HEK293 (cell line): ENCODE results near the gene UBE2Q1.

ENCODE experiments used
- CTCF ChIA-PET: fragments of 350-600 bp; formaldehyde crosslinking; extraction: SDS; loops from one replicate; lab custom pipeline; 2021; ENCODE audit warnings: antibody characterized with exemption; lab: Yijun Ruan, JAX
- POLR2A ChIA-PET: fragments of 300-600 bp; formaldehyde crosslinking; extraction: SDS; loops from one replicate; lab custom pipeline; 2020; ENCODE audit warnings: antibody characterized with exemption, inconsistent platforms; lab: Yijun Ruan, JAX
- H3K27ac ChIP-seq: fragments of 200-500 bp; sonication (Bioruptor generic); 2 replicates; pipeline ENCODE4 v1.5.1; 2014; ENCODE audit warnings: low read depth, low read length, control low read depth, inconsistent platforms; ENCODE audit errors: extremely low read depth
- H3K36me3 ChIP-seq, 2 experiments: fragments of 200-500 bp in 1 of 2; sonication (Bioruptor generic) in 1 of 2; 1 replicate in 1 of 2; 2 replicates in 1 of 2; pipeline ENCODE4 v1.5.1; 2014 to 2017; ENCODE audit warnings: inconsistent platforms in 2 of 2, low read length in 2 of 2; ENCODE audit not compliant: control insufficient read depth in 2 of 2, insufficient read depth in 1 of 2
- H3K4me1 ChIP-seq: fragments of 200-500 bp; sonication (Bioruptor generic); 2 replicates; pipeline ENCODE4 v1.5.1; 2014; ENCODE audit warnings: mild to moderate bottlenecking, low read length, inconsistent platforms; ENCODE audit not compliant: control insufficient read depth, insufficient read depth
- H3K4me3 ChIP-seq: 2 replicates; pipeline ENCODE4 v1.5.1; 2011; ENCODE audit warnings: low read depth, mild to moderate bottlenecking, control low read depth, low read length, moderate library complexity
- H3K9me3 ChIP-seq: fragments of 200-500 bp; sonication (Bioruptor generic); 2 replicates; pipeline ENCODE4 v1.5.1; 2014; ENCODE audit warnings: low read depth, low read length, inconsistent platforms; ENCODE audit not compliant: control insufficient read depth, insufficient read depth
- GLI2 ChIP-seq: fragments of 450-650 bp; formaldehyde crosslinking; IDR thresholded peaks from 2 replicates; pipeline ENCODE4; 2017; ENCODE audit warnings: missing biosample characterization, missing genetic modification characterization, low read depth, borderline replicate concordance
- KLF16 ChIP-seq: fragments of 450-650 bp; formaldehyde crosslinking; IDR thresholded peaks from 2 replicates; pipeline ENCODE4 v1.5.1; 2017; ENCODE audit warnings: missing biosample characterization, missing genetic modification characterization
- MEIS1 ChIP-seq: sonication (generic); formaldehyde crosslinking; IDR thresholded peaks from 2 replicates; pipeline ENCODE4 v1.8.1; 2022; ENCODE audit warnings: missing genetic modification reagents, mild to moderate bottlenecking, borderline replicate concordance
- YY1 ChIP-seq: fragments of 450-650 bp; formaldehyde crosslinking; IDR thresholded peaks from 2 replicates; pipeline ENCODE4 v1.5.1; 2018; ENCODE audit warnings: missing biosample characterization, missing genetic modification characterization
- ZBTB17 ChIP-seq: fragments of 450-650 bp; formaldehyde crosslinking; IDR thresholded peaks from 2 replicates; pipeline ENCODE4 v1.5.1; 2016; ENCODE audit warnings: missing biosample characterization, missing genetic modification characterization
- ZIC2 ChIP-seq: fragments of 450-650 bp; formaldehyde crosslinking; IDR thresholded peaks from 2 replicates; pipeline ENCODE4 v1.5.1; 2016; ENCODE audit warnings: missing biosample characterization, missing genetic modification characterization
- ZNF112 ChIP-seq: fragments of 450-650 bp; formaldehyde crosslinking; IDR thresholded peaks from 2 replicates; pipeline ENCODE4 v1.5.0; 2017; ENCODE audit warnings: missing biosample characterization, missing genetic modification characterization
- ZNF138 ChIP-seq: fragments of 450-650 bp; formaldehyde crosslinking; IDR thresholded peaks from 2 replicates; pipeline ENCODE4 v1.5.1; 2016; ENCODE audit warnings: missing biosample characterization, missing genetic modification characterization, borderline replicate concordance
- ZNF140 ChIP-seq: fragments of 450-650 bp; formaldehyde crosslinking; IDR thresholded peaks from 2 replicates; pipeline ENCODE4 v1.5.1; 2016; ENCODE audit warnings: missing biosample characterization, missing genetic modification characterization
- ZNF155 ChIP-seq: fragments of 450-650 bp; formaldehyde crosslinking; IDR thresholded peaks from 2 replicates; pipeline ENCODE4 v1.5.1; 2016; ENCODE audit warnings: missing biosample characterization, missing genetic modification characterization
- ZNF16 ChIP-seq: fragments of 450-650 bp; formaldehyde crosslinking; IDR thresholded peaks from 2 replicates; pipeline ENCODE4 v1.5.1; 2016; ENCODE audit warnings: low read depth, missing biosample characterization, missing genetic modification characterization
- ZNF175 ChIP-seq: fragments of 450-650 bp; formaldehyde crosslinking; IDR thresholded peaks from 2 replicates; pipeline ENCODE4 v1.5.1; 2016; ENCODE audit warnings: missing biosample characterization, missing genetic modification characterization
- ZNF184 ChIP-seq: fragments of 450-650 bp; IDR thresholded peaks from 2 replicates; pipeline ENCODE4 v1.5.1; 2018; ENCODE audit warnings: missing biosample characterization, mild to moderate bottlenecking, missing genetic modification characterization
- ZNF214 ChIP-seq: fragments of 450-650 bp; formaldehyde crosslinking; IDR thresholded peaks from 2 replicates; pipeline ENCODE4 v1.5.1; 2017; ENCODE audit warnings: missing biosample characterization, mild to moderate bottlenecking, missing genetic modification characterization, borderline replicate concordance
- ZNF221 ChIP-seq: fragments of 450-650 bp; formaldehyde crosslinking; IDR thresholded peaks from 2 replicates; pipeline ENCODE4 v1.5.1; 2017; ENCODE audit warnings: missing biosample characterization, missing genetic modification characterization, borderline replicate concordance
- ZNF239 ChIP-seq: fragments of 450-650 bp; formaldehyde crosslinking; IDR thresholded peaks from 2 replicates; pipeline ENCODE4 v1.5.1; 2016; ENCODE audit warnings: missing biosample characterization, missing genetic modification characterization
- ZNF24 ChIP-seq: fragments of 450-650 bp; formaldehyde crosslinking; IDR thresholded peaks from 2 replicates; pipeline ENCODE4 v1.5.1; 2016; ENCODE audit warnings: missing biosample characterization, missing genetic modification characterization
- ZNF266 ChIP-seq: fragments of 450-650 bp; formaldehyde crosslinking; IDR thresholded peaks from 2 replicates; pipeline ENCODE4 v1.5.1; 2016; ENCODE audit warnings: missing biosample characterization, missing genetic modification characterization, low read depth
- ZNF311 ChIP-seq: fragments of 450-650 bp; formaldehyde crosslinking; IDR thresholded peaks from 2 replicates; pipeline ENCODE4 v1.5.1; 2017; ENCODE audit warnings: missing biosample characterization, missing genetic modification characterization, borderline replicate concordance
- ZNF354C ChIP-seq: fragments of 450-650 bp; formaldehyde crosslinking; IDR thresholded peaks from 2 replicates; pipeline ENCODE4 v1.5.1; 2016; ENCODE audit warnings: missing biosample characterization, missing genetic modification characterization, low read depth, borderline replicate concordance
- ZNF394 ChIP-seq: fragments of 450-650 bp; formaldehyde crosslinking; IDR thresholded peaks from 2 replicates; pipeline ENCODE4 v1.5.1; 2016; ENCODE audit warnings: missing biosample characterization, missing genetic modification characterization, mild to moderate bottlenecking, moderate library complexity, borderline replicate concordance
- ZNF48 ChIP-seq: fragments of 450-650 bp; formaldehyde crosslinking; IDR thresholded peaks from 2 replicates; pipeline ENCODE4 v1.5.1; 2016; ENCODE audit warnings: missing biosample characterization, missing genetic modification characterization
- ZNF555 ChIP-seq: fragments of 450-650 bp; formaldehyde crosslinking; conservative IDR thresholded peaks from 2 replicates; pipeline ENCODE4 v1.5.1; 2017; ENCODE audit warnings: missing biosample characterization, mild to moderate bottlenecking, missing genetic modification characterization, inconsistent platforms
- ZNF561 ChIP-seq: fragments of 450-650 bp; IDR thresholded peaks from 2 replicates; pipeline ENCODE4 v1.5.1; 2018; ENCODE audit warnings: missing biosample characterization, missing genetic modification characterization, borderline replicate concordance
- ZNF585B ChIP-seq: fragments of 450-650 bp; formaldehyde crosslinking; IDR thresholded peaks from 2 replicates; pipeline ENCODE4 v1.5.1; 2016; ENCODE audit warnings: missing biosample characterization, missing genetic modification characterization
- ZNF600 ChIP-seq: fragments of 450-650 bp; formaldehyde crosslinking; IDR thresholded peaks from 2 replicates; pipeline ENCODE4 v1.5.1; 2016; ENCODE audit warnings: missing biosample characterization, missing genetic modification characterization
- ZNF626 ChIP-seq: fragments of 450-650 bp; sonication (Bioruptor Pico); formaldehyde crosslinking; IDR thresholded peaks from 2 replicates; pipeline ENCODE4 v1.5.1; 2018; ENCODE audit warnings: missing biosample characterization, missing genetic modification characterization, inconsistent platforms
- ZNF660 ChIP-seq: fragments of 450-650 bp; IDR thresholded peaks from 2 replicates; pipeline ENCODE4 v1.5.1; 2018; ENCODE audit warnings: missing biosample characterization, mild to moderate bottlenecking, missing genetic modification characterization
- ZNF785 ChIP-seq: fragments of 450-650 bp; formaldehyde crosslinking; IDR thresholded peaks from 2 replicates; pipeline ENCODE4 v1.5.1; 2016; ENCODE audit warnings: missing biosample characterization, missing genetic modification characterization
- ZNF843 ChIP-seq: fragments of 450-650 bp; formaldehyde crosslinking; IDR thresholded peaks from 2 replicates; pipeline ENCODE4 v1.5.1; 2016; ENCODE audit warnings: missing biosample characterization, missing genetic modification characterization
- TF ChIP-seq, protein P1 (sequence below): fragments of 450-650 bp; formaldehyde crosslinking; IDR thresholded peaks from 2 replicates; pipeline ENCODE4 v1.5.1; 2017; ENCODE audit warnings: missing biosample characterization, missing genetic modification characterization
- TF ChIP-seq, protein P2 (sequence below): fragments of 450-650 bp; formaldehyde crosslinking; IDR thresholded peaks from 2 replicates; pipeline ENCODE4 v1.5.1; 2016; ENCODE audit warnings: missing biosample characterization, missing genetic modification characterization
- TF ChIP-seq, protein P3 (sequence below): fragments of 450-650 bp; formaldehyde crosslinking; IDR thresholded peaks from 2 replicates; pipeline ENCODE4 v1.5.1; 2016; ENCODE audit warnings: missing biosample characterization, missing genetic modification characterization

Gene UBE2Q1

DNA sequence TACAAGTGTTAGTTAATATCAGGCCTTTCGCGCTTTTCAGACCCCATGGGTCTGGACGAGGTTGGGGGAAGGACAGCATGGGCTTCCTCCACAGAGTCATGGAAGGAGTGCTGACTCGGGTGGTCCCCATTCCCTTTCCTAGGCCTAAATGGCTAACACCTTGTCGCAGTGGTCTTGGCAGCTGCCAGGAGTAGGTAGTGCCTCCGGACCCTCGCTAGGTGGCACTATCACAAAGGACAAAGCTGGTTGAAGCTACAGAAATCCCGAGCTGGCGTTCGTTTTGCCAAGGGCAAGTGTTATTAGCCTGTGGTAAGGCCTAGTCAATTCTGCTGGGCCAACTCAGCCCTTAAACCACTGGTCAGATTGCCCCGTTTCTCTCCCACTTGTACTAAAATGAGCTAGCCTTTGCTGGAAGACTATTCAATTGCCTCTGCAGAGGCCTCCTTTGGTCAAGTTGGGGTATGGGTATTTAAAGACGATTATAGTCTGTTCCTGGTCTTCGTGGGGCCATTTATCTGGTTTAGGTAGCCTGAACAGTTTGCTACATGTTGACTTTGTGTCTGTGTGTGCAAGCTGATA is 1.1 kb upstream of the UBE2Q1 start (continued):
- 0 out of 2 replicates have a peak, but pooled peaks have one; percentile 1 for TF ChIP-seq YY1
- no peak for TF ChIP-seq ZNF16 (tag by site-specific recombination)
- TF ChIP-seq ZNF561 (tag by site-specific recombination): no peak
- TF ChIP-seq ZNF394: no peak
- TF ChIP-seq ZNF138 (tag by site-specific recombination): no peak
- TF ChIP-seq ZBTB17 (tag by site-specific recombination): 0 out of 2 replicates have a peak, but pooled peaks have one; percentile 29
- no peak for TF ChIP-seq ZNF112 (tag by site-specific recombination)
- no peak for TF ChIP-seq ZNF785 (tag by site-specific recombination)

DNA sequence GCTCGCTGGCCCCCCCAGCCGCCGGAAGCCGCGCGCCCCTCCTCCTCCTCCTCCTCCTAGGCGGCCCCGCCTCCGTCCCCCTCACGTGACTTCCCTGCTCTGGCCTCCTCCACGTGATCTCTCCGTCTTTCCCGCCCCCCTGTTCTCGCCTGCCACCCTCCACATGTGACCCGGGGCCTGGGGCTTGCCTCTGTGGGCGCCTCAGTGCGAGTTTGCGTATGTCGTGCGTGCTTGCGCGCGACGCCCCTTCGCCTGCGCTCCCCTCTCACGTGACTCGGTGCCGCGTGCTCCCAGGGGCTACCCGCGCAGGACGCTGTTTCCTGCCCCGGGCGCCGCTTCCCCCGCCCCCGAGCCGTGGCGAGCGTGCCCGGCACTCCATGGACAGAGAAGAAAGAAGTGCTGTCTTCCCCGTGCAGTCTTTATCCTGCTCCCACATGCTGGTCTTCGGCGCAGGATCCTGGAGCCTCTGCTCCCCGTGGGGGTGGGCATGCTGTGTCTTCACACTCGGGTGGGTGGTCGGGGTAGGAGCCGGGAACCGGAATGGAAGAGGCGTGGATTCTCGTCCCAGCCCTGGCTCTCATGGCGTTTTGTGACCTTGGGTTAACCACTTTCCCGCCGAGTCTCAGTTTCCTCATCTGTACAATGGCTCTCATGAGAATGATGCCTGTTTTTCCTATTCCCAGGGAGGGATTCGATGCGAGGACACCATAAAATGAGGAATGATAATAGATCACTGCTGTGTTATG is 431 bp upstream of the UBE2Q1 start:
- Histone ChIP-seq H3K9me3 (no peaks in the 10 kb centered on the region), H3K27ac (peak overlapping the region; percentile 73), H3K4me1 (no peaks in the 10 kb centered on the region), H3K4me3 (peak overlapping the region; percentile 81), H3K36me3 (peaks cover 0 to 26% of the 10 kb centered on the region in 2 experiments; a peak in 1 of 3 replicates)
- POLR2A ChIA-PET: interaction anchor here (0.5 to 1.0 kb wide), 4 partner anchors 9 to 479 kb away, joined by 3 to 7 read pairs (median 4); partner anchors contain the start of gene CHRNB2
- CTCF ChIA-PET: interaction anchor here (0.7 to 2.3 kb wide), 36 partner anchors 10 to 533 kb away, joined by 3 to 35 read pairs (median 4); partner anchors contain the start of gene KCNN3
- TF ChIP-seq, protein P1, sequence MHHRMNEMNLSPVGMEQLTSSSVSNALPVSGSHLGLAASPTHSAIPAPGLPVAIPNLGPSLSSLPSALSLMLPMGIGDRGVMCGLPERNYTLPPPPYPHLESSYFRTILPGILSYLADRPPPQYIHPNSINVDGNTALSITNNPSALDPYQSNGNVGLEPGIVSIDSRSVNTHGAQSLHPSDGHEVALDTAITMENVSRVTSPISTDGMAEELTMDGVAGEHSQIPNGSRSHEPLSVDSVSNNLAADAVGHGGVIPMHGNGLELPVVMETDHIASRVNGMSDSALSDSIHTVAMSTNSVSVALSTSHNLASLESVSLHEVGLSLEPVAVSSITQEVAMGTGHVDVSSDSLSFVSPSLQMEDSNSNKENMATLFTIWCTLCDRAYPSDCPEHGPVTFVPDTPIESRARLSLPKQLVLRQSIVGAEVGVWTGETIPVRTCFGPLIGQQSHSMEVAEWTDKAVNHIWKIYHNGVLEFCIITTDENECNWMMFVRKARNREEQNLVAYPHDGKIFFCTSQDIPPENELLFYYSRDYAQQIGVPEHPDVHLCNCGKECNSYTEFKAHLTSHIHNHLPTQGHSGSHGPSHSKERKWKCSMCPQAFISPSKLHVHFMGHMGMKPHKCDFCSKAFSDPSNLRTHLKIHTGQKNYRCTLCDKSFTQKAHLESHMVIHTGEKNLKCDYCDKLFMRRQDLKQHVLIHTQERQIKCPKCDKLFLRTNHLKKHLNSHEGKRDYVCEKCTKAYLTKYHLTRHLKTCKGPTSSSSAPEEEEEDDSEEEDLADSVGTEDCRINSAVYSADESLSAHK (tag by site-specific recombination): peak; percentile 84
- TF ChIP-seq ZNF214 (tag by site-specific recombination) (no peak), ZNF239 (tag by site-specific recombination) (no peak), ZNF16 (tag by site-specific recombination) (no peak), ZNF600 (tag by site-specific recombination) (peak; percentile 86), ZNF48 (tag by site-specific recombination) (no peak), GLI2 (tag by site-specific recombination) (no peak; the same call in 1 of the 2 replicates), KLF16 (tag by site-specific recombination) (peak; percentile 100), ZNF311 (tag by site-specific recombination) (no peak), ZNF843 (tag by site-specific recombination) (peak; percentile 90), ZNF626 (tag by site-specific recombination) (no peak), ZIC2 (tag by site-specific recombination) (peak; percentile 96), MEIS1 (CRISPR knock-in tag) (no peak), ZNF660 (tag by site-specific recombination) (peak; percentile 28; the same call in 1 of the 2 replicates), ZNF155 (no peak), ZNF24 (peak; percentile 99), ZNF140 (no peak), YY1 (peak; percentile 55), ZNF266 (no peak), ZNF175 (tag by site-specific recombination) (no peak), ZNF354C (tag by site-specific recombination) (no peak), ZNF221 (peak; percentile 52; the same call in 1 of the 2 replicates), ZNF555 (tag by site-specific recombination) (no peak), ZNF585B (tag by site-specific recombination) (no peak), ZNF184 (tag by site-specific recombination) (no peak)
- TF ChIP-seq, protein P2, sequence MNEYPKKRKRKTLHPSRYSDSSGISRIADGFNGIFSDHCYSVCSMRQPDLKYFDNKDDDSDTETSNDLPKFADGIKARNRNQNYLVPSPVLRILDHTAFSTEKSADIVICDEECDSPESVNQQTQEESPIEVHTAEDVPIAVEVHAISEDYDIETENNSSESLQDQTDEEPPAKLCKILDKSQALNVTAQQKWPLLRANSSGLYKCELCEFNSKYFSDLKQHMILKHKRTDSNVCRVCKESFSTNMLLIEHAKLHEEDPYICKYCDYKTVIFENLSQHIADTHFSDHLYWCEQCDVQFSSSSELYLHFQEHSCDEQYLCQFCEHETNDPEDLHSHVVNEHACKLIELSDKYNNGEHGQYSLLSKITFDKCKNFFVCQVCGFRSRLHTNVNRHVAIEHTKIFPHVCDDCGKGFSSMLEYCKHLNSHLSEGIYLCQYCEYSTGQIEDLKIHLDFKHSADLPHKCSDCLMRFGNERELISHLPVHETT: peak; percentile 86
- TF ChIP-seq, protein P3, sequence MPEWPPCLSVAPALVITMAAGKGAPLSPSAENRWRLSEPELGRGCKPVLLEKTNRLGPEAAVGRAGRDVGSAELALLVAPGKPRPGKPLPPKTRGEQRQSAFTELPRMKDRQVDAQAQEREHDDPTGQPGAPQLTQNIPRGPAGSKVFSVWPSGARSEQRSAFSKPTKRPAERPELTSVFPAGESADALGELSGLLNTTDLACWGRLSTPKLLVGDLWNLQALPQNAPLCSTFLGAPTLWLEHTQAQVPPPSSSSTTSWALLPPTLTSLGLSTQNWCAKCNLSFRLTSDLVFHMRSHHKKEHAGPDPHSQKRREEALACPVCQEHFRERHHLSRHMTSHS (tag by site-specific recombination): peak; percentile 61; the same call in 1 of the 2 replicates
